BLaER1 (cell line): ENCODE data around the gene ICA1L.
"Not testable (repeated sequence)": the region's sequence is repeated elsewhere in the genome, so short reads cannot be mapped to it uniquely, and the experiment has no call there.

Experiments
- H3K27ac ChIP-seq: shearing (Covaris generic); formaldehyde crosslinking; 2 replicates; pipeline ENCODE4 v1.8.1; 2022
- H3K27me3 ChIP-seq: shearing (Covaris generic); formaldehyde crosslinking; 2 replicates; pipeline ENCODE4 v1.8.1; 2022
- H3K36me3 ChIP-seq: shearing (Covaris generic); formaldehyde crosslinking; 2 replicates; pipeline ENCODE4 v1.8.1; 2022
- H3K4me1 ChIP-seq: shearing (Covaris generic); formaldehyde crosslinking; 2 replicates; pipeline ENCODE4 v1.8.1; 2022
- H3K4me2 ChIP-seq: shearing (Covaris generic); formaldehyde crosslinking; 2 replicates; pipeline ENCODE4 v1.8.1; 2022
- H3K4me3 ChIP-seq: shearing (Covaris generic); formaldehyde crosslinking; 2 replicates; pipeline ENCODE4 v1.8.1; 2022
- H3K9ac ChIP-seq: shearing (Covaris generic); formaldehyde crosslinking; 2 replicates; pipeline ENCODE4 v1.8.1; 2022
- H3K9me3 ChIP-seq: shearing (Covaris generic); formaldehyde crosslinking; 2 replicates; pipeline ENCODE4 v1.8.1; 2022
- H4K20me1 ChIP-seq: shearing (Covaris generic); formaldehyde crosslinking; 2 replicates; pipeline ENCODE4 v1.8.1; 2022
- Cebpa-rat ChIP-seq: shearing (Covaris generic); IDR thresholded peaks from 2 replicates; pipeline ENCODE4 v1.8.1; 2022

The ICA1L gene

GRCh38 chr2:202871300-202872141, at the start of gene ICA1L:
Gene ICA1L, minus strand, starts transcription at chr2:202871766. Its CDS starts 42,757 bp downstream, at chr2:202829009.
- no peak for TF ChIP-seq Cebpa-rat
- Histone ChIP-seq H3K27ac (peak within 1 kb of the TSS; percentile 87), H3K9me3 (no peaks in the 10 kb centered on the region), H4K20me1 (no peaks in the 10 kb centered on the region), H3K36me3 (no peaks in the 10 kb centered on the region), H3K27me3 (no peaks in the 10 kb centered on the region), H3K4me1 (peaks cover 6% of the 10 kb centered on the region; the same call in 1 of the 2 replicates), H3K4me3 (peak within 1 kb of the TSS; percentile 84), H3K9ac (peak within 1 kb of the TSS; percentile 83), H3K4me2 (peak within 1 kb of the TSS; percentile 90)

GRCh38 chr2:202918860-202919259, 47.3 kb upstream of the ICA1L start:
- Histone ChIP-seq H3K4me1 (no peaks in the 10 kb centered on the region), H3K9ac (no peak overlapping the region), H3K27ac (no peak overlapping the region), H3K9me3 (no peaks in the 10 kb centered on the region), H3K4me3 (no peak overlapping the region), H3K27me3 (no peaks in the 10 kb centered on the region), H3K36me3 (peaks cover 25% of the 10 kb centered on the region), H4K20me1 (no peaks in the 10 kb centered on the region), H3K4me2 (no peak overlapping the region)
- TF ChIP-seq Cebpa-rat, result no peak

GRCh38 chr2:202912342-202913201, 41.0 kb upstream of the ICA1L start:
- not testable (repeated sequence) for H3K9me3 ChIP-seq, H3K27me3 ChIP-seq, H3K36me3 ChIP-seq
- Histone ChIP-seq H3K27ac (peak overlapping the region; percentile 89), H3K4me3 (peak overlapping the region; percentile 87), H3K4me1 (peaks cover 22% of the 10 kb centered on the region), H3K4me2 (peak overlapping the region; percentile 83), H4K20me1 (peaks cover 24% of the 10 kb centered on the region; the same call in 1 of the 2 replicates), H3K9ac (peak overlapping the region; percentile 90)

GRCh38 chr2:202911512-202912341, 40.2 kb upstream of the ICA1L start, which contains the start of the genes CARF and WDR12:
Gene CARF, plus strand, starts transcription at chr2:202912275. Its CDS starts 29,628 bp downstream, at chr2:202941903.
Gene WDR12, minus strand, starts transcription at chr2:202911673. Its CDS starts 197 bp downstream, at chr2:202911476.
- Histone ChIP-seq H3K4me3 (peak within 1 kb of the TSS; percentile 87), H3K9ac (peak within 1 kb of the TSS; percentile 90), H3K9me3 (no peaks in the 10 kb centered on the region), H3K27me3 (no peaks in the 10 kb centered on the region), H4K20me1 (peaks cover 28% of the 10 kb centered on the region; the same call in 1 of the 2 replicates), H3K27ac (peak within 1 kb of the TSS; percentile 89), H3K4me2 (peak within 1 kb of the TSS; percentile 89), H3K4me1 (peaks cover 22% of the 10 kb centered on the region), H3K36me3 (peaks cover 9% of the 10 kb centered on the region; the same call in 1 of the 2 replicates)
- no peak for TF ChIP-seq Cebpa-rat

- H3K9ac ChIP-seq, result peak overlapping the region; percentile 90
- H4K20me1 ChIP-seq, result peaks cover 28% of the 10 kb centered on the region; the same call in 1 of the 2 replicates
- peaks cover 14% of the 10 kb centered on the region for H3K36me3 ChIP-seq
- H3K27me3 ChIP-seq, result no peaks in the 10 kb centered on the region
- peaks cover 22% of the 10 kb centered on the region for H3K4me1 ChIP-seq
- TF ChIP-seq Cebpa-rat, result no peak
- peak overlapping the region; percentile 89 for H3K27ac ChIP-seq
- H3K4me2 ChIP-seq, result peak overlapping the region; percentile 89
- H3K9me3 ChIP-seq, result no peaks in the 10 kb centered on the region
- peak overlapping the region; percentile 87 for H3K4me3 ChIP-seq
Measured at GRCh38 chr2:202911203-202911511, 39.6 kb upstream of the ICA1L start.

GRCh38 chr2:202910698-202911097, 39.1 kb upstream of the ICA1L start:
- Histone ChIP-seq H3K27ac (peak overlapping the region; percentile 89), H3K9ac (peak overlapping the region; percentile 90)

GRCh38 chr2:202910250-202910649, 38.7 kb upstream of the ICA1L start:
- H3K27me3 ChIP-seq, H3K9me3 ChIP-seq, H3K27ac ChIP-seq: not testable (repeated sequence)
- peak overlapping the region; percentile 90 for H3K9ac ChIP-seq
- peaks cover 28% of the 10 kb centered on the region; the same call in 1 of the 2 replicates for H4K20me1 ChIP-seq
- H3K36me3 ChIP-seq, result peaks cover 23% of the 10 kb centered on the region
- peaks cover 22% of the 10 kb centered on the region for H3K4me1 ChIP-seq
- H3K4me2 ChIP-seq, result peak overlapping the region; percentile 89
- peak overlapping the region; percentile 87 for H3K4me3 ChIP-seq

More at GRCh38 chr2:202910698-202911097, 39.1 kb upstream of the ICA1L start:
- H3K4me1 ChIP-seq, result peaks cover 22% of the 10 kb centered on the region
- TF ChIP-seq Cebpa-rat, result no peak
- peak overlapping the region; percentile 87 for H3K4me3 ChIP-seq
- peaks cover 19% of the 10 kb centered on the region for H3K36me3 ChIP-seq
- H3K9me3 ChIP-seq, result peaks cover 3% of the 10 kb centered on the region; the same call in 1 of the 2 replicates
- H3K27me3 ChIP-seq, result no peaks in the 10 kb centered on the region
- peak overlapping the region; percentile 89 for H3K4me2 ChIP-seq
- peaks cover 28% of the 10 kb centered on the region; the same call in 1 of the 2 replicates for H4K20me1 ChIP-seq

- H3K4me3 ChIP-seq, result peak overlapping the region; percentile 87
- H3K4me2 ChIP-seq, result peak overlapping the region; percentile 89
- no peak overlapping the region for H3K27ac ChIP-seq
- H3K4me1 ChIP-seq, result peaks cover 22% of the 10 kb centered on the region
- H3K9ac ChIP-seq, result peak overlapping the region; percentile 90; the same call in 1 of the 2 replicates
- no peak for TF ChIP-seq Cebpa-rat
- H3K36me3 ChIP-seq, result peaks cover 30% of the 10 kb centered on the region
- peaks cover 35% of the 10 kb centered on the region; the same call in 1 of the 2 replicates for H4K20me1 ChIP-seq
- peaks cover 14% of the 10 kb centered on the region for H3K9me3 ChIP-seq
- no peaks in the 10 kb centered on the region for H3K27me3 ChIP-seq
Measured at GRCh38 chr2:202909394-202910192, 38.0 kb upstream of the ICA1L start.
